RCC 7860 (cell line): ENCODE results near the gene ITGA6.
A peak's percentile ranks its signal among the peaks of the same experiment; 100 is the strongest.

Source experiments
- DNase-seq: peaks from one replicate; pipeline ENCODE4 v3.0.0-alpha.2; 2015; ENCODE audit warnings: low spot score
- FAIRE-seq: peaks from 2 replicates; lab custom pipeline; 2012; peaks lifted over from hg19 to GRCh38; lab: Jason Lieb, UNC

ITGA6 gene

DNA sequence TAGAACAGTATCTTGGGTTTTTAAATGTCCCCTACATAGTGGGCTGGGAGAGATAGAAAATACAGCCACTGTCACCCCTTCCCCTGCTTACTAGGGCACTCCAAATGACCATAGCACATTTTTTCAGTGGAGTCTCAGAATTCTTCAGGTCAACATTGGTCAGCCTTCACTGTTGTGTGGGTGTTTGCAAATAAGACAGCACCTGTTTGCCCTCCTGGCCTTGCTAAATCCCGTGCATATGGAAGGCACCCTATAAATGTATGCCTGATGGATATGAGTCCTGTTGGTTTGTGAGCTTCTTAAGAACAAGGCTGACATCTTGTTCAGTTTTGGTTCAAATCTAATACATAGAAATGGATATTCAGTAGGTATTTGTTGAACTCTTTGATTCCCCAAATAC lies 12.5 kb downstream of the ITGA6 start:
- no peak for FAIRE-seq
- no peak for DNase-seq

DNA sequence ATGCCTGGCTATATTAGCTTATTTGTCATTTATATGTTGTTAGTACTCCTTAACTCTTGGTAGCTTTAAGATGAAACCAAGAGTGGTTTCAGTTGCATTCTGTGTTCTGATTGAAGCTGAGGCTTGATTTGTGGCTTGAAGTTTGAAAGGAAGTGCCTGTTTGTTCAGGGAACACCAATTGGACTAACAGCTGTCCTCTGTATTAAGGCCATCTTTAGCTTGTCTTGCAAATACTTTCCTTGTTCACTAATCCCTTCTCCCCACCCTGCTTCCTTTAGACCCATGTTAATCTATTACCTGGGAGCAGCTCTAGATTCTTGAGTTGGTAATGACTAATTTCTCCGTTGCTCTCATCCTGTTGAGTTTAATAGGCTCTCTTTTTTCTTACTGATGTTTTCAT lies 13.4 kb downstream of the ITGA6 start:
- DNase-seq (peak; percentile 75), FAIRE-seq (peak; percentile 87)

DNA sequence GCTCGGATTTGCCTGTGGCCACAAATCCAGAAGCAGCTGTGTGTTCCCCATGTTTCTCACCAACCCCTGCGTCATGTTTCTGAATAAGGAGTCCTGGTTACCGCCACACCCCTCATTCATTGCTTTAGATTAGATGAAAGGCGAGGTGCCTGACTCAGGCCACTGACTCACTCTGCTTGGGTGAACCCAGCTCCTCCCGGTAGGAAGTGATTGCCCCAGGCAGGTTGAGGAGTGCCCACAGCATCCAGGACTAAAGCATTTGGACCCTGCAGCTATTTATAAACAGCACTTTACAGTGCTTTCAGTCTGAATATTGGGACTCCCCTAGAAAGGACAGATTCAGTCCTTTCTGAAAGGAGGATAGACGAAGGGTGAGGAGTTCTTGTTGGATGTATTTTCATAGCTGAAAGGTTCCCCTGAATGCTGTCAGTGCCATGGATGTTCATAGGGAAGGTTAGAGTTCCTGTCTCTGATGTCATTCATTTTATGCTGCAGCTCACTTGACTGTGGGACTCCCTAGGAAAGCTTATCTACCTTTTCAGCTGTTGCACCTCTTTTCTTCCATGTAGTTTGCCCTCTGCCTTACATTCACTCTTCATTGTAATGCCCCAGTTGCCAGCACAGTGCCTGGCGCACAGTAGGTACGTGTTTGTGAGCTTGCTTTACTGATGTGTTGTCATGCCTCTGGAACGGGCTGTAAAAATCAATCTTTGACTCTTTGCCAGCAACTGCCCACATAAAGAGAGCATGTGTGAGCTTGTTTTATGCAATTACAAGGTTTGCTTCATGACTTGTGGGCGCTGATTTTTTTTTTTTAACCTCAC lies 14.9 kb downstream of the ITGA6 start:
- FAIRE-seq = peak; percentile 80
- DNase-seq = peak; percentile 84

- no peak for DNase-seq
- no peak for FAIRE-seq
These were observed 18.5 kb downstream of the ITGA6 start for GRCh38 chr2:172445851-172446250.

DNA sequence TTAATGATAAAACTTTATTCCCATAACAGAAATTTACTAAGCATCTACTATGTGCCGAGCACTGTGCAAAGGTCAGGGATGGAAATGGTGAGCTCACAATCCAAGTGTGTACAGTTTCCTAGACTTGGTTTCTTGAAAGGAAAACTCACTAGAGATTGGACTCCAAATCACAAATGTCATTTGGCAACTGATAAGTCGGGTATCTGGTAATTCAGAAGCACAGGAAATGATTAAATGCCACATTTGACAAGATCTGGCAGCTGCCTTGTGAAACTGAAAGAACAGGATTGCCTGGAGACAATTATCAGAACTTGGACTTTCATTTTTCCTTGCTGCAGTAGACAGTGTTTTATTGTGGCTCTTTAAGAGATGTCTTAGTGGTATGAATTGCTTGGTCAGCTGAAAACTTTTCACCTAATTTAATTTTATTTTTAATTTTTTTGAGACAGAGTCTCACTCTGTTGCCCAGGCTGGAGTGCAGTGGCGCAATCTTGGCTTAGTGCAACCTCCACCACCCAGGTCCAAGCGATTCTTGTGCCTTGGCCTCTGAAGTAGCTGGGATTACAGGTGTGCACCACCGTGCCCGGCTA lies 19.2 kb downstream of the ITGA6 start:
- FAIRE-seq (no peak), DNase-seq (no peak)

GRCh38 chr2:172447811-172448493 lies 20.6 kb downstream of the ITGA6 start:
- no peak for FAIRE-seq

DNA sequence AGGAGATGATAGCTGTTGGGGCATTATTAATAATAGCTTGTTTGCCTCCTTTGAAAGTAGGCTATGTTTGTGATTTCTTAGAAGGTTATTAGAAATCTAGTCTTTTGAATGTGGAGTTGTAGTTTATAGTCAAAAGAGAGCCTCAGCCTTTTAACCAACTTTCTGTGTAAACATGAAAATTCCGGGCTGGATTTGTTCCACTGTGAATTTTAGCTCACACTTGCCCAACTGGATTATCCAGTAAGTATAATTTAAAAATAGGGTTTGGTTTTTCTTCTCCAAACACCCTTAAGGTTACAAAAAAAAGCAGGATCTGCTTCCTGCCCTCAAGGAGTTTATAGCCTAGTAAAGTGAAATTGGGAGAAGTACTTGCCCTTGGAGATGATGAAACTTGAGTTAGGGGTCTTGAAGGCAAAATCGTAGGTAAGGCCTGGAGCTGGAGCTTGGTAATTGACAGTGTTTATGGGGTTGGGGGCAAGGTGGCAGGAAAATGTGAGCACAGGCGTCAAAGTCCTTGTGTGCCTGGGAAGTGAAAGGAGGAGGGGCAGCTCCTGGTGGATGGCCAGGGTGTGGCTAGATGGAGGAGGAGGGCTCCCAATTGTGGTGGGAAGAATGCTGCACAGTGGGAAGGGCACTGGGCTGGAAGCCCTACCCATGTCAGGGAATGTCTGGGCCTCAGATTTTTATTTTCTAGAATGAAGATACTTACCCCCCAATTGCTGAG lies 21.3 kb downstream of the ITGA6 start:
- no peak for DNase-seq
- no peak for FAIRE-seq

More at GRCh38 chr2:172447811-172448493, 20.6 kb downstream of the ITGA6 start:
- DNase-seq = no peak

- DNase-seq (no peak), FAIRE-seq (no peak)
These were observed 22.6 kb downstream of the ITGA6 start for GRCh38 chr2:172449911-172450550.

DNA sequence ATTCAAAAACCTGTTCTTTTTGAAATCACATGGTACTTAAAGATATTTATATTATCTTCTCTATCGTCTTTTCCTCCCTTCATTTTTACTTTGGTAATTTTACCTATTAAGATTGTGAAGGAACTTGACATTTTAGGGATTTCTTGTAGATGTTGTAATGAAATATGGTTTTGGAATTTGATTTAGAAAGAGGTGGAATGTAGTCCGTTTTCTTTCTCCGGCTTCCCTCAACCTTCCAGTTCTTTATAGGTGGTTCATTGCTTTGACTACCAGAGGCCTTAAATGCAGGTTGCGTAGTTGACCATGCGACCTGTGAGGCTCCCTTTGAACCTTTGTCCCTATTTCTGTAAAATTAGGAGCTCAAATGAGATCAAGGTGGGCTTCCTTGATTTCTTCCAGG lies 24.5 kb downstream of the ITGA6 start:
- FAIRE-seq (no peak), DNase-seq (no peak)

DNA sequence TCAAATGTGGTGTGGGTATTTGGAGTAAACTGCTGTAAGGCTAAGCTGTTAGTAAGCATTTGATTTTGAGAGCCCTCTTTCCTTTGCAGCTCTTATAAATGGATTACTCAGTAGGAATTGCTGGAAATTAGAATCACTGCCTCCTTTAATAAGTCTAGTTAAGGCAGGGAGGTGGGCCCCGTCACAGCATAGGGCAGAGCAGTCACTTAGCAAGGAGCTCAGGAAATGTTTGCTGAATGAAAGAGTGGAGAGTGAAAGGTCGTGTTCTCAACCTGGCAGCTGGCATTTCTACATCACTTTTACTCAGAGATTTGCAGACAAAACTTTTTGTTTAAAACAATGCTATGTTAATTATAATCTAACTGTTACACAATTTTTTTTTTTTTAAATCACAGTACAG lies 25.5 kb downstream of the ITGA6 start:
- no peak for FAIRE-seq
- no peak for DNase-seq

DNA sequence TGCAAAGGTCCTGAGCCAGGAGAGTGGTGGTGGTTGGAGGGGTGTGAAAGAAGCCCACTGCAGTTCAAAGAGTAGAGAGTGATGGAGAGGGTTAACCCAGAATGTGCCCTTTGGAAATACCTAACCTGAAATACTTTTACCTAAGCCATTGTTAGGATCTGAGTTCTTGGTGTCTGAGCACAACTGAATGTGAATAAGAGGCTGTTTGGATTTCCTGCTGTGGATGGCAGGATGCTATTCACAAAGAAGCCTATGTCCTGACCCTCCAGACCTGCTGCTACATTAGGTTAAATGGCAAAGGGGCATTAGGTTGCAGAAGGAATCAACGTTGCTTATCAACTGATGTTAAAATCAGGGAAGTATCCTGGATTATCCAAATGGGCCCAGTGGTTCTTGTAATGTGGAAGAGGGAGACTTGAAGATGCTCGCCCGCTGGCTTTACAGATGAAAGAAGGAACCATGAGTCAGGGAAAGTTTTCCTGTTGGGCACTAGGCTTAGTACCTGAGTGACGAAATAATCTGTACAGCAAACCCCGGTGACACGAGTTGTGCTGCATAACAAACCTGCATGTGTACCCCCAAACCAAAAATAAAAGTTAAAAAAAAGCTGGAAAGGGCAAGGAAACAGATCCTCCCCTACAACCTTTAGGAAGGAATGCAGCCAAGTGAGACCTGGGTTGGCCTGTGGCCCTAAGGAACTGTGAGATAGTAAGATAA lies 27.2 kb downstream of the ITGA6 start:
- no peak for DNase-seq
- no peak for FAIRE-seq

GRCh38 chr2:172455121-172455515 lies 27.7 kb downstream of the ITGA6 start:
- DNase-seq = no peak
- no peak for FAIRE-seq

DNA sequence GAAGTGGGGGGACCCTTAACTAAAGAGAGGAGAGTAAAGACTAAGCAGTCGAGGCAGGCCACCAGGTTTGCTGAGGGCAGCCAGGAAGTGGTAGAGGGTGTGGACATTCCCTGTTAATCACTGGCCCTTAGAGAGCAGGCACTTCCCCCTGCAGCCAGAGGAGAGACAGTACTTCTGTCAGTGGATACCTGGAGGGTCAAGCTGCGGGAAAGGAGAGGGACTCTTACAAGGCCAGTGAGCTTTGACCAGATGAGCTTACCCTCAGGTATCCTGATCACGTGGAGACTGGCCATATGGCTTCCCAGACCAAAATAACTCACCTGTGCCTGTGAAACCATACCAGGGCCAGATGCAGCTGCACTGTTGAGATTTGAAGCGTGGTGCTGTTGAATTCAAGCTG lies 28.6 kb downstream of the ITGA6 start:
- DNase-seq (peak; percentile 12), FAIRE-seq (no peak)

DNA sequence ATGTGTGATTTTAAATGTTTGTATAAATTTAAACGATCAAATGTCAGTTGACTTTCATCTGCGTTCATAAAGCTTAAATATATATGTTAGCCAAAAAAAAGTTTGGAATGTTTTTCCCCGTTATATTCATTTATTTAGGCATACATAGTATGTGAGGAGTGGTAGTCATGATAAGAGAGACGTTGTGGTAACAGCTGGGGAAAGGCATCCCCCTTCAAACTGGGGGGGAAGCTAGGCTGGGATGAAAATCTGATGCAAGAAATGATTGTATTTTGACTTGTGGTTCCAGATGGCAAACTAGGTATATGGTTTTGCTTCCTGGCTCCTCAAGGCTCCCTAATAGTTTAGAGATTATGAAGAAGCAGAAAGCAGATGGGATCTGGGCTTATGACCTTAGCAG lies 30.1 kb downstream of the ITGA6 start:
- no peak for FAIRE-seq
- no peak for DNase-seq

GRCh38 chr2:172458561-172459124 lies 31.3 kb downstream of the ITGA6 start:
- FAIRE-seq (no peak), DNase-seq (no peak)

- no peak for DNase-seq
- no peak for FAIRE-seq
These were observed 33.4 kb downstream of the ITGA6 start for GRCh38 chr2:172460780-172461201.

- FAIRE-seq (no peak), DNase-seq (no peak)
These were observed 34.4 kb downstream of the ITGA6 start for GRCh38 chr2:172461591-172462372.

DNA sequence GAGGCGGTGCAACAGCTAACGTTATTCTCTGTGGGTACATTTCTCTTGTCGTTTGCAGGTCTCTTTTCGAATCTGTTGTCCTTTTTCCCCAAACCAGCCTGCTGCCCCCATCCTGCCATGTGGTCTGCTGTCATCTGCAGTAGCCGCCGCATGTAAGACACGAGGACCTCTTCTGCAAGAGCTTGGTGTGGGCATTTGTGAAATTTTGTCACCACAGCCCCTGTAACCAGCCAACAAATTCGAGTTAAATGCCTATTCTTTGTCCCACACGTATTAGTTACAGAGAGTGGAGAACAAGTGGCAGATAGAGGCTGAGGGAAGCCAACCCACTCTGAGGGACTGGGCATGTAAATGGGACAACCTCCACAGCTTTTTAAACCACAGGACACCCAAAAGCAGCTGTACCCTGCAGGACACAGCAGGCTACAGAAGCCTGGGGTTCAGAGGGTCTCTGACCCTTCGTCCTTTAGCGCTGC lies 35.0 kb downstream of the ITGA6 start:
- FAIRE-seq (no peak), DNase-seq (no peak)

- DNase-seq = peak; percentile 16
- no peak for FAIRE-seq
These were observed 35.5 kb downstream of the ITGA6 start for GRCh38 chr2:172462849-172463381.
